Activated T-cell treated with anti-CD3 and anti-CD28 coated beads for 1 hour (primary cell): ENCODE data around the gene CKAP2.
A peak's percentile ranks its signal among the peaks of the same experiment; 100 is the strongest.
"Not testable (repeated sequence)": the region's sequence is repeated elsewhere in the genome, so short reads cannot be mapped to it uniquely, and the experiment has no call there.

Experiments
- DNase-seq: peaks from one replicate; pipeline ENCODE4 v3.0.0-alpha.2; 2020; ENCODE audit warnings: low read depth

Gene CKAP2, protein sequence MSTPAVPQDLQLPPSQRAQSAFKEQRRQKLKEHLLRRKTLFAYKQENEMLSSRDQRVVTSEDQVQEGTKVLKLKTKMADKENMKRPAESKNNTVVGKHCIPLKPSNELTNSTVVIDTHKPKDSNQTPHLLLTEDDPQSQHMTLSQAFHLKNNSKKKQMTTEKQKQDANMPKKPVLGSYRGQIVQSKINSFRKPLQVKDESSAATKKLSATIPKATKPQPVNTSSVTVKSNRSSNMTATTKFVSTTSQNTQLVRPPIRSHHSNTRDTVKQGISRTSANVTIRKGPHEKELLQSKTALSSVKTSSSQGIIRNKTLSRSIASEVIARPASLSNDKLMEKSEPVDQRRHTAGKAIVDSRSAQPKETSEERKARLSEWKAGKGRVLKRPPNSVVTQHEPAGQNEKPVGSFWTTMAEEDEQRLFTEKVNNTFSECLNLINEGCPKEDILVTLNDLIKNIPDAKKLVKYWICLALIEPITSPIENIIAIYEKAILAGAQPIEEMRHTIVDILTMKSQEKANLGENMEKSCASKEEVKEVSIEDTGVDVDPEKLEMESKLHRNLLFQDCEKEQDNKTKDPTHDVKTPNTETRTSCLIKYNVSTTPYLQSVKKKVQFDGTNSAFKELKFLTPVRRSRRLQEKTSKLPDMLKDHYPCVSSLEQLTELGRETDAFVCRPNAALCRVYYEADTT

DNA sequence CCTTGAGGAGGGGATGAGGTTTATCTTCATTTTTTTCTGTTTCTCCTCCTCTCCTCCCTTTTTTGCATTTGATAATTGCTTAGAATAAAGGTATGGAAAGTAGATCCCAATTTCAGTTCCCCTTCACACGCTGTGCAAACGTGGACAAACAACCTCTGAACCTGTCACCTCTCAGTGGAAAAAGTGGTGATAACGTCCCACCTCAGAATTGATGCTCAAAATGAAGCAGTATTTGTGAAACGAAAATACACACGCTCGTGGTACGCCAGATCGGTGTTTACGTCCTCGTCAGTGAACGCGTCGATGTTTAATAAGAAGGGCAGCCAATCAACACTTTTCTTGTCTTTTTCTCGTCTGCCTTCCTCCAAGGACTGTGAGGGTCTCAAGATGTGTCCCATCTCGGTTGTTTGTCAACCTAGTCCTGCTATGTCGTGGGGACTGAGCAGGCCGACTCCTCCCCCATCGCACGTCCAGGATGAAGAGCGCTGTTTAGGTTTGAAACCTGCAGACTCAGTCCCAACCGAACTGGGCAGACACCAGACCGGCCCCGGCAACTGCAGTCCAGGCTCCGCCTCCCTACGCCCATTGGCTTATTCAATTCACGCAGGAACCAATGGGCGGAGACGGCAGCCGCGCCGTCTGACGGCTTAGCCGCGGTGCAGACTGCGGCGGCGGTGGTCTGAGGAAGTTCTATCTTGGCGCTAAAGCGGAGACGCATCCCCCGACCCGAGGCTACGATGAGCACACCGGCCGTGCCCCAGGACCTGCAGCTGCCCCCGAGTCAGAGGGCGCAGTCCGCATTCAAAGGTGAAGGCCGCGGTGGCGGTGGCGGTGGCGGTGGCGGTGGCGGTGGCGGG, at the start of gene CKAP2:
TSS of gene CKAP2 (plus strand) at position 659 of the 857 bp plus-strand sequence. CDS start at position 738, 79 bp downstream.
- peak; percentile 88 for DNase-seq

DNA sequence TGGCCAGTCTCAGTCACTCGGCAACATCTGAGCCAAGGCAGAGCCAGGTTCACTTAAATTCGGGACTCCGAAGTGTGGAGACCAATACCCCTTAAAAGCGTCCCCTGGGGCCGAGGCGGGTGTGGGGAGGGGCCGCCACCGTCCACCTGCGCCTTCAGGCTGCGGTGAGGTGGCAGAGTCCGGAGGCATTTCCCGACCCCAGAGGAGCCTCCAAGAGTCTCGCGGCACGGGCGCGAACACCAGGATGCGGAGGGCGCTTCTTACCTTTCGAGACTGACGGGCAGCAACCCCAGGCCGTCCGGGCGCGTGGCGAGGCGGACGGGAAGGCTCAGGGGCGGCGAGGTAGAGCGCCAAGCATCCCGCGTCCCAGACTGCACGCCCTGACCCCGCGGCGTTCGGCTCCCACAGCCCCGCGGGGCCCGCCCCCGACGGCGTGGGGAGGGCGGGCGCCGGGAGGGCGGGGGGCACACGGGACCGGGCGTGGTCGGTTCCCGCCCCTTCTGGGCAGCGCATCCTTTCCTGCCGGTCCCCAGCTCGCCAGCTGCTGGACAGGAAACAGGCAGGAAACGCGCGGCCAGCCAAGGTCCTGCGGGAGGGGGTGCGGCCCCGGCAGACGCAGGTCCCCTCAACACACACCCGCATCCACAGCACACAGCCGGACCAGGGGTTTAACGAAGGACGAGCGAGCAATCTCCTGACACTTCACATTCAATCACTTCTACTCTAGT, 49.3 kb upstream of the CKAP2 start, which contains the start of gene THSD1:
TSS of gene THSD1 (minus strand) at position 406 of the 728 bp plus-strand sequence. CDS start 3,572 bp downstream, outside the sequence.
- DNase-seq = no peak

DNA sequence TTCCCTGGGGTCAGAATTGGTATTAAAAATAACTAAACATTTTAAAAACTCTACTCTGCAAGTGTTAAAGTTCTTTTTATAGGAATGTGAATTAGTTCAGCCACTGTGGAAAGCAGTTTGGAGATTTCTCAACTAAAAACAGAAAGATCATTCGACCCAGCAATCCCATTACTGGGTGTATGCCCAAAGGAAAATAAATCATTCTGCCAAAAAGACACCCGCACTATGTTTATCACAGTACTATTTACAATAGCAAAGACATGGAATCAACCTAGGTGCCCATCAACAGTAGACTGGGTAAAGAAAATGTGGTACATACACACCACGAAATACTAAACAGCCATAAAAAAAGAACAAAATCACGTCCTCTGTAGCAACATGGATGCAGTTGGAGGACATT, 48.6 kb upstream of the CKAP2 start:
- no peak for DNase-seq

DNA sequence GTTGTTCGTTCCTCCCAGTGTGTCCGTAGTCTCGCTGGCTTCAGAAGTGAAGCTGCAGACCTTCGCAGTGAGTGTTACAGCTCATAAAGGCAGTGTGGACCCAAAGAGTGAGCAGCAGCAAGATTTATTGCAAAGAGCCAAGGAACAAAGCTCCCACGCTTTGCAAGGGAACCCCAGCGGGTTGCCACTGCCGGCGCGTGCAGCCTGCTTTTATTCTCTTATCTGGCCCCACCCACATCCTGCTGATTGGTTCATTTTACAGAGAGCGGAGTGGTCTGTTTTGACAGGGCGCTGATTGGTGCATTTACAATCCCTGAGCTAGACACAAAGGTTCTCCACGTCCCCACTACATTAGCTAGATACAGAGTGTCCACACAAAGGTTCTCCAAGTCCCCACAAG, 47.8 kb upstream of the CKAP2 start:
- not testable (repeated sequence) for DNase-seq

DNA sequence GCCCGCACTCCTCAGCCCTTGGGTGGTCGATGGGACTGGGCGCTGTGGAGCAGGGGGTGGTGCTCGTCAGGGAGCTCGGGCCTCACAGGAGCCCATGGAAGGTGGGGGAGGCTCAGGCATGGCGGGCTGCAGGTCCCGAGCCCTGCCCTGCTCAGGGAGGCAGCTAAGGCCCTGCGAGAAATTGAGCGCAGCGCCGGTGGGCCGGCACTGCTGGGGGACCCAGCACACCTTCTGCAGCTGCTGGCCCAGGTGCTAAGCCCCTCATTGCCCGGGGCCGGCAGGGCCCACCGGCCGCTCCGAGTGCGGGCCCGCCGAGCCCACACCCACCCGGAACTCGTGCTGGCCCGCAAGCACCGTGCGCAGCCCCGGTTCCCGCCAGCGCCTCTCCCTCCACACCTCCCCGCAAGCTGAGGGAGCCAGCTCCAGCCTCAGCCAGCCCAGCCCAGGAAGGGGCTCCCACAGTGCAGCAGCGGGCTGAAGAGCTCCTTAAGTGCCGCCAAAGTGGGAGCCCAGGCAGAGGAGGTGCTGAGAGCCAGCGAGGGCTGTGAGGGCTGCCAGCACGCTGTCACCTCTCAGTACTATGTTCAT, 47.1 kb upstream of the CKAP2 start:
- not testable (repeated sequence) for DNase-seq

DNA sequence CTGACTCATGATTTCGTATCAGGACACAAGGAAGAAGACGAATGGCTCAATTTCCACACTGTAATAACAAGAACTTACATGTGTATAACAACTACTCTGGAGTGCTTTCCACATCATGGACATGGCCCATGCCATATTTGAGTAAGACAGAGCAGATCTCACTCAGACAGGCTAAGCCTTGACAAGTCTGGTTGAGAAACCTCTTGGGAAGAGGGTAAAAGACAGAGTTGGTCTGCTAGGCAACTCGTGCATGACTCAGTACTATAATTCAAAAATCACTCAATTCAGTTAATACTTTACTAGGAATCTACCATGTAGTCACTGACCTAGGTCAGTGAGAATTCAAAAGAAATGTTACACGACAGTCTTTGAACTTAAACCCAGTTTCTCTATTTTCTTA, 43.6 kb upstream of the CKAP2 start:
- no peak for DNase-seq

DNA sequence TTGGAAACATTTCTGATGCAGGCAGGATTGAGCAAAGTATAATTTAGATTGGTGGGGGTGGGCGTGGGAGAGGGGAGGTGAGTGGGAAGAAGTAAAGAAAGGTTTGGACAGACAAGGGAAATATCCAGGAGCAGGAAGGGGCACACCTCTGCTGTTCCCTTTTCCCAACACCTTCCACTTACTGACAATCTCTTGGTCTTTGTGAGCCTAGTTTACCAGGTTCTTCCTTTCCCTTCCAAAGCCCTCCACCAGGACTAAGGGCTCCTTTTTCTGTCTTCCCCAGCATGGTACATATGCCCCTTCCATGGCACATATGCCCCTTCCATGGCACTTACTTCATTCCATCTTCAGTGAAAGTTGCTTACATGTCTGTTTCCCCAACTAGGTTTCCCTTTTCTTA, 43.1 kb upstream of the CKAP2 start:
- no peak for DNase-seq

DNA sequence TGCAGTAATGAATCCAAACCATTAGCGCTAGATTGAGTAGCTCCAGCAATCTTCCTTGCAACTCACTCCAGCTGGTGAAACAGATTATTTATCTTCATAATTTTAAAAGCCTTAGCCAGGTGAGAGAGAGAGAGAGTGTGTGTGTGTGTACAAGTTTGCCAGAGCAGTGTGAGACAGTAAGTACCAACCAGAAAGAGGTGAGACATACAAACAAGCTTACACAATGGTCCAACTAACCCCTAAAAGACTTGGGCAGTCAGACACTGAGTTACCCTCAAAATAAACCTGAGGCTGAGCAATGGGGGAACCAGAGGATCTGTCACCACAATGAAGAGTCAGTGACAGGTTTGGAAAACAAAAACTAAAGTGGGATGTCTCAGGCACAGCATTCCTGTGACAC, 41.2 kb upstream of the CKAP2 start:
- DNase-seq = no peak

DNA sequence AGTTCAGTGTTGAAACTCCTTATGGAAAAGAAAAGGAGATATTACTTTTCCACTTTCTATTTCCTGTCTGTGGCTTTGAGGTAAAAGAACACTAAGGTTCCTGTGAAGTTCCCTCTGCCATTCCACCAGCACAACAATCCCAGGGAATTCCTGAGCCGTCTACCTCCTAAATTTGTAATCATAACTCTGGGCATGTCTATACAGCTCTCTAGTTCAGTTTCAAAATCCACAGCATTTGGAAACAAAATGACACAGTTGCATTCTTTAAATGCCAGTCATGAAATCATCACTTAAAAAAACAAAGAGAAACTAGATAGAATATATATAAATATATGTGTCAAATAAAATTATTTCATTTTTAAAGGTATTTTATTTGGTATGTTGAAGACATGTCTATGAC, 40.3 kb upstream of the CKAP2 start:
- no peak for DNase-seq

DNA sequence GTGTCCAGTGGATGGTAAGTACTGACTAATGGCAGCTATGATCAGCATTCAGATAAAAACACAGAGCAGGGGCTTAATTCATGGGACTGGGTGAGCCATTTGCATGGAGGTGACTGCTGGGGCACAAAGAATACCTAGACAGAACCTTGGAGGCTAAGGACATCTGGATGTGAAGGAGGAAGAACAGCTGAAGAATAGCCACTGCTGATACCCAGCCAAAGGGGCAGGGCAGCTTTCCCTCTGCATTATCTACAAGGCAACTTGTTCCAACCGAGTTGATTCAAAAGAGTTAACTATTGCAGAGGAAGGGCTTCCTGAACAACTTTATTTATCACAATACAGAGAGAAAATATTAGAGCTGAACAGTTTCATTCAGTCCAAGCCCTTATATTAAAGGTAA, 36.2 kb upstream of the CKAP2 start:
- DNase-seq = no peak

DNA sequence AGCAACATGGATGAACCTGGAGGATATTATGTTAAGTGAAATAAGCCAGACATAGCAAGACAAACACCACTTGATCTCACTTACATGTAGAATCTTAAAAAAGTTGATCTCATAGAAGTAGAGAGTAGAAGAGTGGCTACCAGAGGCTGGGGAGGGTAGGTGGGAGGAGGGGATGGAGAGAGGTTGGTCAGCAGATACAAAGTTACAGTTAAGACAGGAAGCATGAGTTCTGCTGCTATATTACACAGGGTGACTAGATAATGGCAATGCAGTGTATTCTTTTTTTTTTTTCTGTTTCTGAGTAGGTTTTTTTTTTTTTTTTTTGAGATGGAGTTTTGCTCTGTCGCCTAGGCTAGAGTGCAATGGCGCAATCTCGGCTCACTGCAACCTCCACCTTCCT, 34.1 kb upstream of the CKAP2 start:
- no peak for DNase-seq

DNA sequence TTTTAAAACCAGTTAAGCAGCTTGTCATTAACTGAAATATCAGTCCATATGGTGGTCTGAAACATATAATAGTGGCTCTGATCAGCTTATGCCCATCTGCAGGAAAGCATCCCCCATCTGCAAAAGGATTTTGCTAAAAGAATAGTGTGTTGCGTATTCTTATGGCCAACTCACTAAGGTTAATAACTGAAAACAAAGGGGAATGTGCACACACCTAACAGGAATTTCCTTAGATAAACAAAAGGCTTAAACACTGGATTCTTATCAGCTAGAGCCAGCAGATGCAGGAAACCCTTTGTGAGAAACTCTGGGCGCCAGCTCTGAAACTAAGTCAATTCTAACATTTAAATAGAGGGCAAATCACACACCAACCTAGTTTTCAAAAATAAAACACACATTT, 27.0 kb upstream of the CKAP2 start:
- no peak for DNase-seq

DNA sequence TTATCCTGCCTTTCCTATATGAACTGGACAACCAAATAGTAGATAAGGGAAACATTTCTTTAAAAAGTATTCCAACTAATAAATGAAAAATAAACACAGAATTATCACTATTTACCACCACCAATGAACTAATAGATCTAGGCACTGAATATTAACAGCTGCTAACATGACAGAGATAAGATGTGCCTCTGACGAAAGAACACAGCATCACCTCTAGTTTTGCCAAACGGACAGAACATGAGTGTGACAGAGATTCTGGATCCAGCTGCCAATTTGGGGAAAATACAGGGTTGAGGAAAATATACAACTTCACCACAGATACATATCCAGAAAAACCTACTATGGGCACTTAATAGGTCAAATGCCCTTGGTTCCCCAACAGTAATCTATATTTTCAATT, 22.8 kb upstream of the CKAP2 start:
- no peak for DNase-seq

DNA sequence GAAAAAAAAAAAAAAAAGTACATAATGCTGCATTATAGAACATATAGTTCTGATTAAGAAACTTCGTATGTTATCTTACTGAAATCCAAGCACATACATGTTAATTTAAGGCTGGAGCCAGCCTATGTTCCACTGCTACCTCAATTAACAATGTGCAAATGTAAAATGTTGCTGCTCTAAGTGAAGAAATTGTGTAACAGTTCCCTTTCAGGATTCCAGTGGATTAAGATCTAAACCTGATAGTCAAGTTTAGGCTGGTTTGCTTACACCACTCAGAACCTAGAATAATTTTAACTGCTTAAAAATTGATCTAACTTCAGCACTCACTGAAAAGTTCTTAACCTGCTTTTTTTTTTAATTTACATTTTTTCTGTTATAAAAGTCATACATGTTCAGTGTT, 9.0 kb upstream of the CKAP2 start:
- DNase-seq = no peak

DNA sequence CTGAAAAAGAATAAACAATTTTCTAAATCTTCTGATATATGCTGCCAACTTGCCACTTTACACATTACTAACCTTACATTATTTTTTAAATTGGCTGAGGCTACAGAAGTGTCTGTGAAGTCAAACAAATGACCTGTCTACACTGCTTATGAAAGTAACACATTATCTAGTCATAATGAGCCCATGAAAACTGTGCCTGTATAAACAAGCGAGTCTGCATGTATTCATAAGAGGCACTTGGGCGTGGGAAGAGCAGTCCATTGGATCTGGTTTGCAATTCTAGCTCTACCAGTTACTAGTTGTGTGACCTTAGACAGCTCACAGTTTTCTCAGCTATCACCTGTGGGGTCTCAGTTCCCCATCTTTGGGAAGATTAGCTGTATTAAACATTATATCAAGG, 7.9 kb upstream of the CKAP2 start:
- no peak for DNase-seq

DNA sequence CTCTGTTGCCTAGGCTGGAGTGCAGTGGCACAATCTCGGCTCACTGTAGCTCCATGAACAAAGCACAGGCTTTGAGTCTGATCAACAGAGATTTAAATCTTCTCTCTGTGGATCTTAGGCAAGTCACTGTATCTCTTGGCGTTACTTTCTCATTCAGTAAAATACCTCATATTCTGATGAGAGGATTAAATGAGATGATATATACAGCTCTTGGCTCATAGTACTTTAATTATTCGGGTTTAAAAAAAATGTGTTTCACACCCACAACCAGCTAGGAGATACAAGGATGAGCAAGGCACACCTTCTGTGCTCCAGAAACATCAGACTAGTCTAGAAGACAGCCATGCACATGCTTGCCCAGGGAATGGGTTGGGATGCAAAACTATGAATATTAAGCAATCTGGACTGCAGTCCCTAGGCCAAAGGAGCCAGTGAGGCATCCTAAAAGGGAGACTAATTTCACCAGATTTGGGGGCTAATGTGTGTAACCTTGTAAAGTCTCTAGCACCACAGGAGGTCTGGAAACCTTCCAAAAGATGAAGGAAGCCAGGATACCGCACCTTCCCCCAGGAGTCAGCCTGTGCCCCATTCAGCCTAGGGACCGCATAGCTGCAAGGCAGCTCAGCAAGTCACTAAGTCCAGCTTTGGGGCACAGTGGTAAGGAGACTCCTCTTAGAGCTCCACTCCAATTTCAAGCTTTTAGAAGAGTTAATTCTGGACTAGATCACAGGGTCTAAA, 7.3 kb upstream of the CKAP2 start:
- DNase-seq = no peak

DNA sequence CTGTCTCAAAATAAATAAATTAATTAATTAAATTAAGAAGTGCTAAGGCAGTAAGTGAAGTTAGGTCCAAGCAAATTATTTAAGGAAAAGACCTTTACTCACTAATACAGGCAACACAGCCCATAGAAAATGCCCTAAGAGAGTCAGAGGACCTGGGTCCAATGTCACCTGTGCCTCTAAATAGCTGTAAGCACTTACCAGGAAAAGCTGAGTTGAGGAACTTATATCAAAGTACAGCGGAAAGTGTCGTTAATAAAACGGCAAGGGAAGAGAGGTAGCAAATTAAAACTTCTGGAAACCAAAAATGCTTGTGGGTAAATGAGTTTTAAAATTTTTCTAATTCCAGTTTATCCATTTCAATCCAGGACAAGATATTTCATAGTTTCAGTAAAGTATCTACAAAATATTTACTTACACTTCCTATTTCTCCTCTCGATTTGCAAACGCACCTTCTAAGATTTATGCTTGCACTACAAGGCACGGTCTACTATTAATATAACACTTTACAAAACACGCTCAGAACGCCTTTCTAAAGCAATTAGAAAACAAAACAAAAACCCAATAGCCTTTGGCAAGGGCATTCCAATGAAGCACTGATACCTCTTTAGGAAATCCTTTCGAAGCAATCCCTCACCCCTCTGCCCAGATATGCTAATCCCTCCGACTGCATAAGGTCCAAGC, 5.8 kb upstream of the CKAP2 start:
- DNase-seq = no peak

DNA sequence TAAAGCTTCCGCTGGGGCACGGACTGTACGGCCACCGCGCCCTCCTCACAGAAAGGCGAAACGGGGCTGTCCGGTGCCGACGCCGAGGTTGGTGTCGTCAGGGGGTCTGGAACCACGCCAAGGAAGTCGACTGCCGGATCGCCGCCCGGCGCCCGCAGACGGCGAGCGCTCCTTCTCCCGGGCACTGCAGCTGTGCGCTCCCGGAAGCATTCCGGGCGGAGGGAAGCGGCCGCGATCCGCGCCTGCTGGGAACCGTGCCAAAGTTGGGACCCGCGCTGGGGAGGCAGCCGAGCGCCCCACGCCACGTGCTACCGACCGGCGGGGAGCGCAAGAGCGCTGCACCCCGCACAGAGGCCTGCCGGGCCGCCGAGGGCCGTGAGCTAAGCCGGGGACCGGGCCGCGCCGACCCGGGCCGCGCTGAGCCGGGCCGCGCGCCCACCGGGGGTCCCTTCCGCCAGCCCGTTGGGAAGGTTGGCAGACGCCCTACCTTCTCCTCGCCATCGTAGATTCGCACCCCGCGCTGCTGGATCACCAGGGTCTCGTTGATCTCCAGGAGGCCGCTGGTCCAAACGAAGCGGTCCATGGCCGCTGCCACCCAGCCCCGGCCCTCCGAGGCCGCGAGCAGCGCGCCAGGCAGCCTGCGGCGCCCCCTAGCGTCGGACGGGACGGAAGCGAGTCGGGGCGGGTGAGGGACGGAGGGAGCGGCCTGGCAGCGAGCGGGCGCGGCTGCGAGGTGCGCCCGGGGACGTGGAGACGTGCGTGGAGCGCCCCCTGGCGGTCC, 5.1 kb upstream of the CKAP2 start, which contains the start of gene VPS36:
TSS of gene VPS36 (minus strand) at position 623 of the 781 bp plus-strand sequence. CDS start at position 583, 40 bp downstream.
- DNase-seq = peak; percentile 98

DNA sequence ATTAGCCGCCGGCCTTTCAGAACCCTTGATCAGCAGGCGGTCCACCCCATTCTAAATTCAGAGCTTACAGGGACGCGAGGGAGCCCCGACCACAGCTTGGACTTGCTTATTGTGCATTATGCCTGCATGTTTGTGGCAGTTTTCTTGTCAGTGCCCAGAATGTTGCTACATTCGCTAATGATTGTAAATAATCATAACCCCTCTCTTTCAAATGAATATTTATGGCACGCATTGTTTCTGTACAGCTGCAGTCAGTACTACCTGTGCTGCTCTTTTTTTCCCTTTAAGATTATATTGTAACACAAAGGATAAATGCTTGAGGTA, 4.5 kb upstream of the CKAP2 start:
- no peak for DNase-seq
